H1 (cell line): ENCODE data around the gene RSPH9. TPM values are rescaled to one million over a fixed set of nuclear protein-coding genes. Genes with fewer than 3 reads are reported as not detected.

Source experiments
- CTCF ChIA-PET: fragments of 300-600 bp; sonication (Branson Sonifier 250); formaldehyde crosslinking; loops from one replicate; lab custom pipeline; 2021; ENCODE audit not compliant: partially characterized antibody; lab: Charles Lee
- POLR2A ChIA-PET: fragments of 300-600 bp; sonication (Branson Sonifier 250); formaldehyde crosslinking; loops from one replicate; lab custom pipeline; 2021; ENCODE audit warnings: inconsistent platforms; ENCODE audit not compliant: partially characterized antibody; lab: Charles Lee
- DNase-seq, 2 experiments: peaks; one replicate each; pipeline versions ENCODE4 v3.0.0 to v3.0.0-alpha.2; 2010 to 2022; ENCODE audit warnings: low spot score in 2 of 2, low read depth in 1 of 2, mixed read lengths in 1 of 2
- FAIRE-seq: peaks from 2 replicates; lab custom pipeline; 2011; peaks lifted over from hg19 to GRCh38; lab: Jason Lieb, UNC
- H2AFZ ChIP-seq: 2 replicates; pipeline ENCODE4 v1.8.1; 2012; ENCODE audit warnings: low read length, inconsistent platforms
- H2AK5ac ChIP-seq: 2 replicates; pipeline ENCODE4 v1.6.1; 2013; ENCODE audit warnings: low read depth, low read length
- H2BK120ac ChIP-seq: replicated peaks from 2 replicates; pipeline ENCODE3; 2013; ENCODE audit warnings: low read depth, low read length, inconsistent platforms
- H2BK12ac ChIP-seq: 2 replicates; pipeline ENCODE4 v1.6.1; 2013; ENCODE audit warnings: low read depth, low read length
- H2BK15ac ChIP-seq: 2 replicates; pipeline ENCODE4 v1.6.1; 2013; ENCODE audit warnings: low read length
- H2BK20ac ChIP-seq: 2 replicates; pipeline ENCODE4 v1.6.1; 2013; ENCODE audit warnings: low read length
- H2BK5ac ChIP-seq: 2 replicates; pipeline ENCODE4 v1.6.1; 2013; ENCODE audit warnings: low read depth, low read length
- H3K14ac ChIP-seq: 2 replicates; pipeline ENCODE4 v1.6.1; 2013; ENCODE audit warnings: inconsistent platforms; ENCODE audit not compliant: insufficient read length
- H3K18ac ChIP-seq: 2 replicates; pipeline ENCODE4 v1.6.1; 2013; ENCODE audit warnings: low read length; ENCODE audit errors: extremely low read depth
- H3K23ac ChIP-seq: 2 replicates; pipeline ENCODE4 v1.6.1; 2013; ENCODE audit warnings: inconsistent platforms; ENCODE audit not compliant: insufficient read length
- H3K23me2 ChIP-seq: 2 replicates; pipeline ENCODE4 v1.6.1; 2013; ENCODE audit warnings: low read depth, low read length
- H3K27ac ChIP-seq: 2 replicates; pipeline ENCODE4 v1.6.1; 2011; ENCODE audit warnings: low read depth, low read length, inconsistent platforms
- H3K27me3 ChIP-seq, 4 experiments: replicated peaks in 1 of 4; 1 replicate in 1 of 4; 2 replicates in 3 of 4; pipeline versions ENCODE4 v1.6.1 to v1.8.1; 2011 to 2013; ENCODE audit warnings: low read length in 3 of 4, mild to moderate bottlenecking in 3 of 4, inconsistent platforms in 2 of 4, mixed read lengths in 2 of 4, moderate library complexity in 1 of 4; ENCODE audit not compliant: control insufficient read depth in 3 of 4, insufficient read depth in 3 of 4; ENCODE audit errors: extremely low read depth in 1 of 4
- H3K36me3 ChIP-seq, 4 experiments: 2 replicates each; pipeline versions ENCODE4 v1.6.1 to v1.8.1; 2011 to 2013; ENCODE audit warnings: mild to moderate bottlenecking in 4 of 4, low read length in 3 of 4, moderate library complexity in 2 of 4, control low read depth in 1 of 4, inconsistent platforms in 1 of 4; ENCODE audit not compliant: insufficient read depth in 4 of 4, control insufficient read depth in 2 of 4
- H3K4ac ChIP-seq: replicated peaks from 2 replicates; pipeline ENCODE3; 2013; ENCODE audit warnings: low read length, low read depth, mixed read lengths, inconsistent platforms; ENCODE audit not compliant: insufficient read length
- H3K4me1 ChIP-seq, 4 experiments: replicated peaks in 1 of 4; 1 replicate in 1 of 4; 2 replicates in 3 of 4; pipeline versions ENCODE4 v1.6.1 to v1.8.1; 2011 to 2013; ENCODE audit warnings: low read length in 3 of 4, inconsistent platforms in 2 of 4, mixed read lengths in 1 of 4; ENCODE audit not compliant: insufficient read depth in 4 of 4, control insufficient read depth in 3 of 4
- H3K4me2 ChIP-seq, 2 experiments: 2 replicates each; pipeline versions ENCODE4 v1.6.1 to v1.8.1; 2011 to 2013; ENCODE audit warnings: low read depth in 2 of 2, low read length in 2 of 2, control low read depth in 1 of 2, inconsistent platforms in 1 of 2, mild to moderate bottlenecking in 1 of 2; ENCODE audit not compliant: insufficient read depth in 1 of 2
- H3K4me3 ChIP-seq, 4 experiments: fragments of 200-600, 300-600 bp in 1 of 4; sonication (generic), shearing (Covaris generic), sonication (Bioruptor Twin) in 1 of 4; 2 replicates each; pipeline versions ENCODE4 v1.5.1 to v1.8.1; 2011 to 2016; ENCODE audit warnings: low read length in 4 of 4, low read depth in 3 of 4, control low read depth in 2 of 4, inconsistent platforms in 2 of 4, mild to moderate bottlenecking in 2 of 4, mixed read lengths in 1 of 4, moderate library complexity in 1 of 4; ENCODE audit not compliant: insufficient read depth in 2 of 4; ENCODE audit errors: extremely low read depth in 1 of 4
- H3K56ac ChIP-seq: replicated peaks from 2 replicates; pipeline ENCODE3; 2013; ENCODE audit warnings: low read depth, mild to moderate bottlenecking, mixed read lengths, low read length, inconsistent platforms; ENCODE audit not compliant: insufficient read length
- H3K79me1 ChIP-seq: 2 replicates; pipeline ENCODE4 v1.6.1; 2013; ENCODE audit warnings: low read depth, low read length, control low read depth
- H3K79me2 ChIP-seq, 2 experiments: 2 replicates each; pipeline versions ENCODE4 v1.6.1 to v1.8.1; 2012 to 2013; ENCODE audit warnings: low read length in 2 of 2, mild to moderate bottlenecking in 2 of 2, inconsistent platforms in 1 of 2; ENCODE audit not compliant: insufficient read depth in 2 of 2, control insufficient read depth in 1 of 2
- H3K9ac ChIP-seq, 4 experiments: replicated peaks in 1 of 4; 1 replicate in 1 of 4; 2 replicates in 3 of 4; pipeline versions ENCODE4 v1.6.1 to v1.8.1; 2011 to 2013; ENCODE audit warnings: low read depth in 3 of 4, low read length in 3 of 4, control low read depth in 2 of 4, mild to moderate bottlenecking in 2 of 4, moderate library complexity in 2 of 4, inconsistent platforms in 1 of 4; ENCODE audit errors: extremely low read depth in 1 of 4
- H3K9me3 ChIP-seq, 2 experiments: 2 replicates each; pipeline versions ENCODE4 v1.6.1 to v1.8.1; 2012 to 2013; ENCODE audit warnings: mild to moderate bottlenecking in 2 of 2, moderate library complexity in 2 of 2, control low read depth in 1 of 2, inconsistent platforms in 1 of 2, low read depth in 1 of 2, low read length in 1 of 2, mixed read lengths in 1 of 2; ENCODE audit not compliant: insufficient read depth in 2 of 2
- H4K20me1 ChIP-seq, 2 experiments: replicated peaks in 1 of 2; 2 replicates each; pipeline versions ENCODE3 to v1.8.1; 2011 to 2013; ENCODE audit warnings: inconsistent platforms in 2 of 2, low read length in 2 of 2, mild to moderate bottlenecking in 1 of 2; ENCODE audit not compliant: insufficient read depth in 2 of 2, control insufficient read depth in 1 of 2
- H4K5ac ChIP-seq: 2 replicates; pipeline ENCODE4 v1.6.1; 2013; ENCODE audit warnings: low read length, low read depth, mixed read lengths, inconsistent platforms; ENCODE audit not compliant: insufficient read length
- H4K8ac ChIP-seq: 2 replicates; pipeline ENCODE4 v1.8.0; 2013; ENCODE audit warnings: mild to moderate bottlenecking, moderate library complexity, low read length, inconsistent platforms; ENCODE audit not compliant: insufficient read depth; ENCODE audit errors: extremely low read depth
- H4K91ac ChIP-seq: replicated peaks from 2 replicates; pipeline ENCODE3; 2013; ENCODE audit warnings: low read length, mixed read lengths, inconsistent platforms; ENCODE audit not compliant: insufficient read length
- BRCA1 ChIP-seq: IDR thresholded peaks from 2 replicates; pipeline ENCODE4 v1.6.1; 2012; ENCODE audit warnings: low read depth, low read length, improper control_type of control experiment
- CBX8 ChIP-seq: fragments of 300-800, 300-1000 bp; sonication (generic); IDR thresholded peaks from 2 replicates; pipeline ENCODE4 v1.7.1; 2016; ENCODE audit warnings: low read depth, low read length, borderline replicate concordance
- CHD1 ChIP-seq: IDR thresholded peaks from 2 replicates; pipeline ENCODE4 v1.6.1; 2012; ENCODE audit warnings: low read depth, low read length, improper control_type of control experiment
- CHD2 ChIP-seq: IDR thresholded peaks from 2 replicates; pipeline ENCODE4 v1.6.1; 2012; ENCODE audit warnings: low read length, improper control_type of control experiment
- EGR1 ChIP-seq: IDR thresholded peaks from 2 replicates; pipeline ENCODE4 v1.6.1; 2011; ENCODE audit warnings: low read depth, low read length, borderline replicate concordance
- GABPA ChIP-seq: IDR thresholded peaks from 2 replicates; pipeline ENCODE4 v1.6.1; 2011; ENCODE audit warnings: mild to moderate bottlenecking, low read length, moderate library complexity, borderline replicate concordance; ENCODE audit not compliant: insufficient read depth
- HDAC2 ChIP-seq, 2 experiments: fragments of 300-600 bp in 1 of 2; sonication (generic) in 1 of 2; IDR thresholded peaks; 2 replicates each; pipeline ENCODE4 v1.6.1; 2011 to 2012; ENCODE audit warnings: low read depth in 2 of 2, low read length in 2 of 2, mild to moderate bottlenecking in 2 of 2, moderate library complexity in 2 of 2, borderline replicate concordance in 1 of 2, inconsistent platforms in 1 of 2
- NANOG ChIP-seq: IDR thresholded peaks from 2 replicates; pipeline ENCODE4 v1.6.1; 2011; ENCODE audit warnings: low read length, low read depth, mild to moderate bottlenecking, inconsistent platforms; ENCODE audit not compliant: insufficient read depth, poor library complexity, severe bottlenecking
- PHF8 ChIP-seq: fragments of 200-600 bp; sonication (generic); conservative IDR thresholded peaks from 2 replicates; pipeline ENCODE4 v1.7.1; 2012; ENCODE audit warnings: low read depth, mild to moderate bottlenecking, inconsistent platforms, low read length, moderate library complexity
- SAP30 ChIP-seq: fragments of 300-600 bp; sonication (generic); IDR thresholded peaks from 2 replicates; pipeline ENCODE4 v1.7.1; 2012; ENCODE audit warnings: low read length, moderate library complexity, mild to moderate bottlenecking, inconsistent platforms; ENCODE audit not compliant: insufficient read depth, insufficient replicate concordance
- SP4 ChIP-seq: IDR thresholded peaks from 2 replicates; pipeline ENCODE4 v1.6.1; 2012; ENCODE audit warnings: low read length, inconsistent platforms
- ZNF274 ChIP-seq: IDR thresholded peaks from 2 replicates; pipeline ENCODE4 v1.7.0; 2012; ENCODE audit warnings: low read length, borderline replicate concordance; ENCODE audit errors: extremely low read depth
- WGBS, 2 experiments: shearing (Covaris generic) in 1 of 2; methylation state at CpG; one replicate each; pipeline versions ENCODE4 v1.1.6 to v1.1.7; 2013 to 2015; ENCODE audit warnings: low lambda C conversion rate in 2 of 2, mixed read lengths in 2 of 2, inconsistent platforms in 1 of 2, low coverage in 1 of 2, missing lambda C conversion rate in 1 of 2; ENCODE audit not compliant: insufficient replicate concordance in 2 of 2, insufficient coverage in 1 of 2, insufficient read length in 1 of 2; ENCODE audit errors: extremely low coverage in 1 of 2, missing lambda C conversion rate in 1 of 2; 5-methylcytosine and 5-hydroxymethylcytosine counted together
- polyA plus RNA-seq, 7 experiments: library from polyadenylated mRNA; depleted of rRNA in 3 of 7; stranded (reverse) in 5 of 7; unstranded in 2 of 7; fragments of >200 nt in 5 of 7; fragments of 200-250 nt in 2 of 7; gene quantifications; 1 replicate in 5 of 7; 2 replicates in 1 of 7; 4 replicates in 1 of 7; pipeline versions ENCODE4 v1.2.1 to v1.2.3, GENCODE V29; 2011 to 2013; ENCODE audit warnings: missing spikeins in 2 of 7, mixed read lengths in 2 of 7
- total RNA-seq: library from RNA; stranded (reverse); fragmentation: NEBNext Ultra II Directional; extraction: Animal tissue kit (Norgen Biotek cat#: 25700); gene quantifications from 2 replicates; pipeline ENCODE4 v1.2.1, GENCODE V29; 2021

RSPH9 gene
- total and polyA plus RNA-seq, 2 of the 8 experiments (the other 6 are each of a cell fraction or from before 2014, with no cell fraction given), result 0.15 to 0.23 TPM

DNA sequence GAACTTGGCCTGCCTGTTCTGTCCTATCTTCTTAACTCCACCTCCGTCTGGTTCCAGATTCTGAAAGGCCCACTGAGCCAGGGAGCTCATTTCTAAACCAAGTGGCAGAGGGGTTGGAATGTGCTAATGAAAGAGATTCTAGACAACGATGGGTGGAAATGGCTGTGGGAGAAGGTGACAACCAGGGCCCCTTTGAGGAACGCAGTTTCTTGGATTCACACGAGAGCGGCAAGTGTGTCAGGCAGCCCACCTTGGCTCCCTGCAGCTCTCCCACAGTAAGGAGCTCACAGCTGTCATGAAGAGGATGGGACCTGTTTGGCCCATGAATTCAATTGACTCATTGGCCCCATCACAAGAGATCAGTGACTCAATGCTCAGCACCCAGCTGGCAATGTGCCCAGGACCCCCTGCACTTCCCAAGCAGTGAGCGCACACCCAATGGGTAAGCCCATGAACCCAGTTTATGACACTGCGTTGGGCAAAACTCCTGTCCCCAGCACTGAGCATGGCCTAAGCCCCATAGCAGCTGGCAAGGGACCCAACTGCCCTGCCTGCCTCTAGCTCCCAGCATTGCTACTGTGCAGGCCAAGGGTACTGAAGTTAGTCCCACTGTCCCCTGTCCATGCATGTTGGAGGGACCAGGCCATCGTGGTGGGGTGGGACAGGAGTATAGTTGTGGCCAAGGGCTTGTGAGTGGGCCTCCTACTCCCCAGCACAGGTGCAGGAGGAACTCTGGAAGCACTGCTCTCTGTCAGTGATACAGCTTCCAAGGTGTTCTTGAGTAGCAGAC lies 26.4 kb downstream of the RSPH9 start:
- Histone ChIP-seq H3K23ac (no peak overlapping the region), H3K14ac (no peak overlapping the region), H3K56ac (no peak overlapping the region), H3K79me1 (no peaks in the 10 kb centered on the region), H3K4ac (no peak overlapping the region), H3K27ac (no peak overlapping the region), H4K8ac (no peak overlapping the region), H2AK5ac (no peak overlapping the region), H4K5ac (no peak overlapping the region), H3K36me3 (peaks cover 19 to 43% (median 25%) of the 10 kb centered on the region in 4 experiments; a peak in 7 of 8 replicates), H2BK5ac (no peak overlapping the region), H2AFZ (no peak overlapping the region), H3K9me3 (no peaks in the 10 kb centered on the region), H3K4me3 (no peak overlapping the region), H3K18ac (no peak overlapping the region), H3K23me2 (peaks cover 3% of the 10 kb centered on the region; the same call in 1 of the 2 replicates), H2BK120ac (no peak overlapping the region), H2BK15ac (no peak overlapping the region), H4K91ac (no peak overlapping the region), H3K9ac (no peak overlapping the region), H3K4me1 (peaks cover 5 to 27% (median 22%) of the 10 kb centered on the region in 4 experiments), H3K79me2 (no peaks in the 10 kb centered on the region), H4K20me1 (peaks cover 0 to 4% of the 10 kb centered on the region in 2 experiments), H3K27me3 (no peaks in the 10 kb centered on the region), H2BK12ac (no peak overlapping the region), H3K4me2 (no peak overlapping the region), H2BK20ac (no peak overlapping the region)
- ChIA-PET CTCF (interaction anchor here (0.9 to 12.6 kb wide), 11 partner anchors 8 to 408 kb away, joined by 3 to 146 read pairs (median 22); partner anchors contain the start of gene VEGFA), POLR2A (interaction anchor here (1.5 to 10.0 kb wide), 5 partner anchors 9 to 41 kb away, joined by 4 to 85 read pairs (median 7); partner anchors contain the start of genes GTPBP2 and MRPS18A)
- 93% methylated on average over 8 of the region's 8 CpGs; no CpG with 5 or more reads in 1 of the 2 experiments for WGBS, 2 experiments
- FAIRE-seq, result no peak
- DNase-seq, result no peak
- TF ChIP-seq CBX8 (no peak), SP4 (no peak), NANOG (no peak), HDAC2 (IDR thresholded peaks at IDR 0.05; ENCODE audit: borderline replicate concordance in 1 of 2, low read depth in 2 of 2, low read length in 2 of 2) (no peak), EGR1 (no peak), ZNF274 (no peak), CHD2 (no peak), CHD1 (no peak), BRCA1 (no peak), PHF8 (no peak), SAP30 (no peak), GABPA (no peak)
